ENCODE measurements around the gene PROK1. TPM values are rescaled to one million over a fixed set of nuclear protein-coding genes. Genes with fewer than 3 reads are reported as not detected.
"Not testable (repeated sequence)": the region's sequence is repeated elsewhere in the genome, so short reads cannot be mapped to it uniquely, and the experiment has no call there.

Gene PROK1
- total and polyA plus RNA-seq, 8 donors: 0.12 to 0.53 TPM; not detected in 6

DNA sequence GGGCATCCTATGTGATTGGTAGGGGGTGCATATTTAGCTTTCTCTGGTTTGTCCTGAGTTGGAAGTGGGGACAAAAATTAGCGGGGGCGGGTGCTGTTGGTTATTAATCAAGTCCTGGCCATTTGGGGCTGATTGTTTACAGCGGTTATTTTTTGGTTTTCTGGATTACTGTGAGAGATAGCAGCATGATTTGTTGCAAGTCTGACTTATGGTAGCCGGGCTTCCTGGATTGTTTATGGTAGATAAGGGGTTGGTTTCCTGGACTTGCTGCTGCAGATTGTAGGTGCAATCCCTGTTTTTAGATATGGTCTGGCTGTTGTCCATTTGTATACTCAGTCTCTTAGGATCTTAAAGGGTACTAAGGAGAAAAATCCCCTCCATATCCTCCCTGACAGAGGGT is 12.1 kb upstream of the PROK1 start:
- Histone ChIP-seq H3K27me3 (no peaks in the 10 kb centered on the region), H3K36me3 (no peaks in the 10 kb centered on the region), H3K9me3 (no peaks in the 10 kb centered on the region), H3K4me3 (no peak overlapping the region), H3K4me1 (no peaks in the 10 kb centered on the region), H3K27ac (no peak overlapping the region)
- intact Hi-C loops (cut with DNase I): no loop called here
- TF ChIP-seq, protein P1, sequence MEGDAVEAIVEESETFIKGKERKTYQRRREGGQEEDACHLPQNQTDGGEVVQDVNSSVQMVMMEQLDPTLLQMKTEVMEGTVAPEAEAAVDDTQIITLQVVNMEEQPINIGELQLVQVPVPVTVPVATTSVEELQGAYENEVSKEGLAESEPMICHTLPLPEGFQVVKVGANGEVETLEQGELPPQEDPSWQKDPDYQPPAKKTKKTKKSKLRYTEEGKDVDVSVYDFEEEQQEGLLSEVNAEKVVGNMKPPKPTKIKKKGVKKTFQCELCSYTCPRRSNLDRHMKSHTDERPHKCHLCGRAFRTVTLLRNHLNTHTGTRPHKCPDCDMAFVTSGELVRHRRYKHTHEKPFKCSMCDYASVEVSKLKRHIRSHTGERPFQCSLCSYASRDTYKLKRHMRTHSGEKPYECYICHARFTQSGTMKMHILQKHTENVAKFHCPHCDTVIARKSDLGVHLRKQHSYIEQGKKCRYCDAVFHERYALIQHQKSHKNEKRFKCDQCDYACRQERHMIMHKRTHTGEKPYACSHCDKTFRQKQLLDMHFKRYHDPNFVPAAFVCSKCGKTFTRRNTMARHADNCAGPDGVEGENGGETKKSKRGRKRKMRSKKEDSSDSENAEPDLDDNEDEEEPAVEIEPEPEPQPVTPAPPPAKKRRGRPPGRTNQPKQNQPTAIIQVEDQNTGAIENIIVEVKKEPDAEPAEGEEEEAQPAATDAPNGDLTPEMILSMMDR (IDR thresholded peaks at IDR 0.05): no peak
- ATAC-seq (no peak), DNase-seq (no peak), FAIRE-seq (no peak)
- WGBS, 2 donors: 66 to 78% methylated on average over 4 of the region's 4 CpGs

DNA sequence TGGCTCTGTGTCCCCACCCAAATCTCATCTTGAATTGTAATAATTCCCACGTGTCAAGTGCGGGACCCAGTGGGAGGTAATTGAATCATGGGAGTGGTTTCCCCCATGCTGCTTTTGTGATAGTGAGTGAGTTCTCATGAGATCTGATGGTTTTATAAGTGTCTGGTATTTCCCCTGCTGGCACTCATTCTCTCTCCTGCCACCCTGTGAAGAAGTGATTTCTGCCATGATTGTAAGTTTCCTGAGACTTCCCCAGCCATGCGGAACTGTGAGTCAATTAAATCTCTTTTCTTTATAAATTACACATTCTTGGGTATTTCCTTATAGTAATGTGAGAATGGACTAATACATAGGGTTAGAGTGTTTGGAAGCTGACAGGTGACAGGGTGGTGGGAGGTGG is 11.1 kb upstream of the PROK1 start:
- FAIRE-seq; H3K9me3 ChIP-seq; H3K4me1 ChIP-seq; H3K36me3 ChIP-seq; DNase-seq; H3K4me3 ChIP-seq; intact Hi-C loops (cut with DNase I); ATAC-seq; H3K27me3 ChIP-seq; H3K27ac ChIP-seq: not testable (repeated sequence)
- WGBS, 2 donors: 85 to 91% methylated on average over 3 of the region's 3 CpGs

DNA sequence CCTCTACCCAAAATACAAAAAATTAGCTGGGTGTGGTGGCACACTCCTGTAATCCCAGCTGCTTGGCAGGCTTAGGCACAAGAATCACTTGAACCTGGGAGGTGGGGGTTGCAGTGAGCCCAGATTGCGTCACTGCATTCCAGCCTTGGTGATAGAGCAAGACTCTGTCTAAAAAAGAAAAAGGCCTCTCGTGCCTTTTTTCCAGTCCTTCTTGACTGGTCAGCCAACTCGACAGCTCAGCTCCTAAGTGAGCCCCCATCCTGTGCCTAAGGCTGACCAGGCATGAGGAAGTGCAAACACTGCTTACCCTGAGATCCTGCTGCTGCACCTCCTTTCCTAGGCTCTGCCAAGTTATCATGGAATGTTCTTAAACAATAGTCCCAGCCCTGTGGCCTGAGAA is 10.1 kb upstream of the PROK1 start:
- ATAC-seq (peak in 2 of 4 donors; percentile 31 to 36), DNase-seq (peak in 1 of 6 donors; percentile 20)
- intact Hi-C loops (cut with DNase I): no loop called here

DNA sequence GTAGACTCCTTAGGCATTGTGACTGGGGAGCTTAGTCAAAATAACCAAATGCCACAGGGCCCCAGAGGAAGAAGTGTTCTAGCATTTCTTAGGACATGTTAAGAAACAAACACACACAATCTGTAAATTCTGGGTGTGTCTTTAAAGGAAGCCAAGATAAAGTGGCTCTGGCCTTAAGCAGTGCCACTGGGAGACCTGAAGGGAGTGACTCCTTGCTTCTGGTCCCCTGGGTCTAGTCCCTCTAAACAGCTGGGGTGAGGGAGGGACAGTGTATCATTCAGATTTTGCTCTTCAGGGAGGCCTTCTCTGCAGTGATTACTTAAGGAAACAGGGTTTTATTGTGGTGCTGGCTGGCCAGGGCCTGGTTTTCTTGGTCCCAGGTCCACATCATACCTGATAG is 9.1 kb upstream of the PROK1 start:
- Histone ChIP-seq H3K9me3 (no peaks in the 10 kb centered on the region), H3K27me3 (no peaks in the 10 kb centered on the region), H3K4me3 (no peak overlapping the region), H3K27ac (no peak overlapping the region), H3K36me3 (no peaks in the 10 kb centered on the region), H3K4me1 (no peaks in the 10 kb centered on the region)
- intact Hi-C loops (cut with DNase I): no loop called here
- no peak for DNase-seq
- no peak for ATAC-seq
- FAIRE-seq: no peak
- TF ChIP-seq, protein P1 (IDR thresholded peaks at IDR 0.05): no peak

More for the DNA sequence above, 10.1 kb upstream of the PROK1 start:
- Histone ChIP-seq H3K9me3 (no peaks in the 10 kb centered on the region), H3K4me1 (no peaks in the 10 kb centered on the region), H3K27ac (no peak overlapping the region), H3K36me3 (no peaks in the 10 kb centered on the region), H3K27me3 (no peaks in the 10 kb centered on the region), H3K4me3 (no peak overlapping the region)
- FAIRE-seq: no peak
- WGBS, 2 donors: 43 to 46% methylated on average over 3 of the region's 3 CpGs
- TF ChIP-seq, protein P1 (IDR thresholded peaks at IDR 0.05): no peak

DNA sequence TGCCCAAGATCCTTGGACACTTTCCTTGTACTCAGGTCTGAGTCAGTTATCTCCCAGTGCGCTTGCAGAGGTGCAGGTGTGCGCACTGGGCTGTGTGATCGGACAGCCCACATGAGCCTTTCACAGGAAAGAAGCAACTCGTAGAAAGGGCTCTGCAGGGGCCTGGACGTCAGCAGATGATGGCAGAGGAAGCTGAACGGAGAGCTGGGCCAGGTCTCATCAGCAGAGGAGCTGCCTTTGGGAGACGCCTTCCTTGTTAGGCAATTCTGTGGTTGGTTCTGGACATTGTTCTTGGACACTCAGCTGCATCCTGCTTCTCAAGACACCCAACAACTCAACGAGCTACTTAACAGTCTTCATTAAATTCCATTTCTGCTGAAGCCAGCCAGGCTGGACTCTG is 7.5 kb upstream of the PROK1 start:
- Histone ChIP-seq H3K4me1 (no peaks in the 10 kb centered on the region), H3K27me3 (no peaks in the 10 kb centered on the region), H3K9me3 (no peaks in the 10 kb centered on the region), H3K36me3 (no peaks in the 10 kb centered on the region), H3K4me3 (no peak overlapping the region), H3K27ac (no peak overlapping the region)
- FAIRE-seq (no peak), DNase-seq (peak in 1 of 6 donors; percentile 1), ATAC-seq (no peak)
- WGBS, 2 donors: 72 to 74% methylated on average over 8 of the region's 8 CpGs
- TF ChIP-seq, protein P1 (IDR thresholded peaks at IDR 0.05): no peak
- intact Hi-C loops (cut with DNase I): no loop called here

DNA sequence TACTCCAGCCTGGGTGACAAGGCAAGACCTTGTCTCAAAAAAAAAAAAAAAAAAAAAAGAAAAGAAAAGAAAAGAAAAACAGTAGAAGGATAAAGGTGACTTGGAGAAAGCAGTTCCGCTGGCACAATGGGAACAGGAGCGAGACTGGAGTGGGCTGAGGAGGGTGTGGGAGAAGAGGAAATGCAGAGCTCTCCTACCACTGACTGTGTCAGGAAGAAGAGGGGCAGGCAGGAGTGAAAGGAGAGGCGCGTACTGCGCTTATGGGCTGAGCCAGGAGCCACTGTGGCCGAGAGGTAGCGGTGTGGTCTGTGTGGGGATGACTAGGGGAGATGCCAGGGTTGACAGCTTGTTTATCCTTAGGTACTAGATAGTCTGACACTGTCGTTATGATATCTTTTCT is 6.4 kb upstream of the PROK1 start:
- no peak for FAIRE-seq

More for the DNA sequence above, 6.4 kb upstream of the PROK1 start:
- DNase-seq (peak in 1 of 6 donors; percentile 19), ATAC-seq (no peak)
- H3K27ac ChIP-seq: no peak overlapping the region
- H3K9me3 ChIP-seq: no peaks in the 10 kb centered on the region
- no peak overlapping the region for H3K4me3 ChIP-seq
- H3K36me3 ChIP-seq: no peaks in the 10 kb centered on the region
- WGBS, 2 donors: 74 to 82% methylated on average over 8 of the region's 8 CpGs
- H3K4me1 ChIP-seq: no peaks in the 10 kb centered on the region
- intact Hi-C loops (cut with DNase I): no loop called here
- TF ChIP-seq, protein P1 (IDR thresholded peaks at IDR 0.05): no peak
- H3K27me3 ChIP-seq: no peaks in the 10 kb centered on the region

All from pancreas (tissue), 10 donors.